Superior temporal gyrus (tissue), 1 donor: ENCODE results near the gene GRM4.
A peak's percentile ranks its signal among the peaks of the same experiment; 100 is the strongest.
"Not testable (repeated sequence)": the region's sequence is repeated elsewhere in the genome, so short reads cannot be mapped to it uniquely, and the experiment has no call there.

Experiments
- DNase-seq: peaks from one replicate; pipeline ENCODE4 v3.0.0-alpha.2; 2016; ENCODE audit errors: extremely low spot score

The GRM4 gene

DNA sequence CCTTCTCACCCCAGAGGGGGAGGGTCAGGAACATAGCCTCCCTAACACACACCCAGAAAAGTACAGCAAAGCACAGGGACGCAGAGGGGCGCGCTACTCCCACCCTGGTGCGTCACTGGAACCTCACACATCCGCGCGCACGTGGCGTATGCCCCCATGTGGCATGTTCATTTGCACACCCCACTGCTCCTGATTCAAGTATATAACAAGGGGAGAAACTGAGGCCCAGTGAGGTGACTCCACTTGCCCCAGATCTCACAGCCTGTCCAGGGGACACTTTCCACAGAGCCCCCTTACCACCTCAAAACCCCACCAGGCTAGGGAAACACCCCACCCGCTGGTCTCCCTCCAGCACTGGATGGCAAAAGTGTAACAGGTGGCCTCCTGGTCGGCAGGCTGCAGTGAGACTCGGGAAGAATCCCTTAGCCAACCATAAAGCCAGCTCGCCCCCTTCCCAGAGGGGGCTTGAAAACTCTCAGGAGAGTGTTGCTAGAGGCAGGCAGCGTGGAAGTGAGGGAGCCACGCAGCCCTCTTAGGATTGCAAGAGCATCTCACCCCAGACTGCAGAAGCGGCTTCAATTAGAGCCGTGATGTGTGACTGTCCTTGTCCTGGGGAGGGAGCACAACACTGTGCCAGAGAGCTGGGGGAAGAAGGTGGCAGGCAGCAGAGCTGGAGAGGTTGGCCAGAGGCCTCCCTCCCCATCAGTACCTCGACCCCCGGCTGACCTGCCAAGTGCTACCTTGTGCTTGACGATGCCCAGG is at the start of gene GRM4:
TSS of gene GRM4 (minus strand) at position 67 of the 762 bp plus-strand sequence. CDS start 12,591 bp downstream, outside the sequence.
- DNase-seq: no peak

DNA sequence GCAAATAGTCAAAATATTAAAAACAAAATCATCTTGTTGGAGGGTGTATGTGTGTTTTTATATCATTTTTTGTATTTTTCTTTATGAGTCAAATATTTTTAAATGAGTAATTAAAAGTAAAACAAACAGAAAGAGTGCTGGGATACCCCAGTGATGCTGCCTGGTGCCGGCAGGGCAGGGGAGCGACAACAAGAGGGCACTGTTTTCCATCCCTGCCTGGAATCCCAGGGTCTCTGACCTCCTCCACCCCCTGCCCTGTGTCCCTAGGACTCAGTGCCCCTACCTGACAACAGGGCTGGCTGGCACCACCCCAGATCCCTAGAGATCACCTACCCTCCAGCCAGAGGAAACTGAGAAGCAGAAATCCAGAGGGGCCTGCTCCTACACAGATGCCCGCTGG is 48.9 kb upstream of the GRM4 start:
- DNase-seq: no peak

DNA sequence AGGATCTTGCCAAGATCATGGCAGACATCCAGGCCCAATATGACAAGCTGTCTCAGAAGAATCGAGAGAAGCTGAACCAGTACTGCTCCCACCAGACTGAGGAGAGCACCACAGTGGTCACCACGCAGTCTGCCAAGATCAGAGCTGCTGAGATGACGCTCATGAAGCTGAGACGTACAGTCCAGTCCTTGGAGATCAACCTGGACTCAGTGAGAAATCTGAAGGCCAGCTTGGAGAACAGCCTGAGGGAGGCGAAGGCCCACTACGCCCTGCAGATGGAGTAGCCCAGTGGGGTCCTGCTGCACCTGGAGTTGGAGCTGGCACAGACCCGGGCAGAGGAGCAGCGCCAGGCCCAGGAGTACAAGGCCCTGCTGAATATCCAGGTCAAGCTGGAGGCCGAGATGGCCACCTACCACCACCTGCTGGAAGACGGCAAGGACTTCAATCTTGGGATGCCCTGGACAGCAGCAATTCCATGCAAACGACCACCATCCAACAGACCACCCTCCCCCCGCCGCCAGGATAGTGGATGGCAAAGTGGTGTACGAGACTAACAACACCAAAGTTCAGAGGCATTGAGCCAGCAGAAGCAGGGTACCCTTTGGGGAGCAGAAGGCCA is 44.7 kb upstream of the GRM4 start:
- DNase-seq: no peak

DNA sequence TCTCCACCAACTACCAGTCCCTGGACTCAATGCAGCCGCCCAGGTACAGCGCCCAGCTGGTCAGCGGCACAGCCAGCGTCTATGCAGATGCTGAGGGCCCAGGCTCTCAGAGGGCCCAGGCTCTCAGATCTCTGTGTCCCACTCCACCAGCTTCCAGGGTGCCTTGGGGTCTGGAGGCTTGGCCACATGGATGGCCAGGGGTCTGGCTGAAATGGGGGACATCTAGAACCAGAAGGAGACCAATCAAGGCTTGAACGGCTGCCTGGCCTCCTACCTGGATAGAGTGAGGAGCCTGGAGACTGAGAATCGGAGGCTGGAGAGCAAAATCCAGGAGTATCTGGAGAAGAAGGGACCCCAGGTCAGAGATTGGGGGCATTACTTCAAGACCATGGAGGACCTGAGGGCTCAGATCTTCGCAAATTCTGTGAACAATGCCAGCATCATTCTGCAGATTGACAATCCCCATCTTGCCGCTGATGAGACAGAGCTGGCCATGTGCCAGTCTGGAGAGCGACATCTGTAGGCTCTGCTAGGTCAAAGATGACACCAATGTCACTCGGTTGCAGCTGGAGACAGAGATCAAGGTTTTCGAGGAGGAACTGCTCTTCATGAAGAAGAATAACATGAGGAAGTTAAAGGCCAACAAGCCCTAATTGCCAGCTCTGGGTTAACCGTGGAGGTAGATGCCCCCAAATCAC is 44.1 kb upstream of the GRM4 start:
- DNase-seq: peak; percentile 41

DNA sequence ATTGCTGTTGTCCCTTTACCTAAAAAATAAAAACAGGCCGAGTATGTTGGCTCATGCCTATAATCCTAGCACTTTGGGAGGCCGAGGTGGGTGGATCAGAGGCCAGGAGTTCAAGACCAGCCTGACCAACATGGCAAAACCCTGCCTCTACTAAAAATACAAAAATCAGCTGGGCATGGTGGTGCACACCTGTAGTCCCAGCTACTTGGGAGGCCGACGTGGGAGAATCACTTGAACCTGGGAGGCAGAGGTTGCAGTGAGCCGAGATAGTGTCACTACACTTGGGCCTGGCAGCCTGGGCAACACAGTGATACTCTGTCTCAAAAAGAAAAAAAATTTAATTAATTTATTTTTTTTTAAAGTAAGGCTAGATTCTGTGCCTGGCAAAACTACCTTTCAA is 38.8 kb upstream of the GRM4 start:
- DNase-seq: not testable (repeated sequence)

DNA sequence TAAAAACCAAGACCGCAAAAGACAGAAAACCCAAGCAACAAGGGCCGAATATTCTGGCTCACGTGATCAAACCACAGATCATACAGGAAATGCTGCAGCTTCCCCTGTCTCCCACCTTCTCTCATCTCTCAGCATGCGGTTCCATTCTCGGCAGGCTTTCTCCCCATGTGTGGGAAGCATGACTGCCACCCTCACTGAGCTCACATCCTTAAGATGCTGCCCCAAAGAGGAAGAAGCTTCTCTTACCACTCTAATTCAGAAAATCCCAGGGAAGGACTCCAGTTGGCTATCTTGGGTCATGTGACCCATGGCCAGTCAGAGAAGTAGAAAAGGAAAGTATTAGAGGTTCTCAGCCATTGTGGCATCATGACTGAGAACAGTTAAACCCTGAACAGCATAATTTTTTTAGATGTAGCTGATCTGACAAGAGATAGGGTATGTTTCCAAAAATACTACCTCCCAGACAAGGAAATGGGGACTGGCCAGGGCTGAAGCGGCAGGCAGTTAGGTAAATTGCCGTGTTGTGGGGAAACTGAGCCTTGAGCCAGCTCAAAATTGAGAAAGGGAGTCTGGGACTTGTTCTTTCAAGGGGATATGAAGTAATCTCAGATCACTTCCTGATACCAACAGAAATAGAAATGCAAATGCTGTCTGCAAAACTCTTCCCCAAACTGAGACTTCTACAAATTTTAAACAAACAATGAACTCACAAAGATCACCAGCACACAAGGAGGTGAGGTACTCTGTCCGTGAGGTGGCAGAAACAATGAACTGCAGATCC is 37.1 kb upstream of the GRM4 start:
- DNase-seq: no peak

DNA sequence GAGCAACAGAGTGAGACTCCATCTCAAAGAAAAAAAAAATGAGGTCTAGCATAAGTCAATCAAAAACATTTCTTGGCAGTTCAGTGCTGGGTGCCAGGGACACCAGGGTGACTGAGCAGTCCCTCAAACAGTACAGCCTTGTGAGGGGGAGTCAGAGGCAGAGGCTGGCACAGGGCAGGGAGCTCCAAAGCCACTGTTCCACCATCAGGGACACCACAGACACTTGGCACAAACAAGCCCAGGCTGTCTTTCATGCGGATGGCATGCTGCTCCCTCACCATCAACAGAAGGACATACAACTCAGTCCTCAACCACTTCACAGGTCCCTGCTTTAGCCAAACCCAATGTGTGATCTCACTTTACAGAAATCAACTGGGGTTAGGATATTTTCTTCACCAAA is 36.0 kb upstream of the GRM4 start:
- DNase-seq: no peak

DNA sequence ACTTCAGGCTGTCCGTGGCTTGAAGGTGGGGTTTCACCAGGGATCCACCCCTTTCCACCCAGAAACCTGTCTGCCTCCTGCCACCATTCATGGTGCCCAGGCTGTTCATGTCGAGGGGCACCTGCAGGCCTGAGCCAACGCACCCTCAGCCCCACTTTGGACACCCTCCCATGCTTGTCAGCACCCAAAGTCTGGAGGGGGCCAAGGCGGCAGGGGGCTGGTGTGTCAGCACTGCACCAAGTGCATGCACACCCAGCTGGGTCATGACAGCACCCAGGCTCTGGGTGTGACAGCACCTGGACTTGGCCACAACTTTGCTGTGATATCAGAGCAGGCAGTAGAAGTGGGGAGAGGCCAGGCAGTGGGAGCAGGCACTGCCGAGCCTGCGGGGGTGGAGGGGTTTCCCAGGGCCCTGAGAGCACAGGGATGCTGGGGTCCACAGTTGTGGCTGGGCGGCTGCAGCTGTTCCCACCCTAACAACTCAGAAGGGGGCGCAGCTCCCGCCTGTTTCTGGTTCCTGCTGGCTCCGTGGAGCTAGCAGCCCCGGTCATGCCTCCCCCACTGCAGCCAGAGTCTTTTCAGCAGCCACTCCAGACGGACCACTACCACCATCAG is 33.3 kb upstream of the GRM4 start:
- no peak for DNase-seq

DNA sequence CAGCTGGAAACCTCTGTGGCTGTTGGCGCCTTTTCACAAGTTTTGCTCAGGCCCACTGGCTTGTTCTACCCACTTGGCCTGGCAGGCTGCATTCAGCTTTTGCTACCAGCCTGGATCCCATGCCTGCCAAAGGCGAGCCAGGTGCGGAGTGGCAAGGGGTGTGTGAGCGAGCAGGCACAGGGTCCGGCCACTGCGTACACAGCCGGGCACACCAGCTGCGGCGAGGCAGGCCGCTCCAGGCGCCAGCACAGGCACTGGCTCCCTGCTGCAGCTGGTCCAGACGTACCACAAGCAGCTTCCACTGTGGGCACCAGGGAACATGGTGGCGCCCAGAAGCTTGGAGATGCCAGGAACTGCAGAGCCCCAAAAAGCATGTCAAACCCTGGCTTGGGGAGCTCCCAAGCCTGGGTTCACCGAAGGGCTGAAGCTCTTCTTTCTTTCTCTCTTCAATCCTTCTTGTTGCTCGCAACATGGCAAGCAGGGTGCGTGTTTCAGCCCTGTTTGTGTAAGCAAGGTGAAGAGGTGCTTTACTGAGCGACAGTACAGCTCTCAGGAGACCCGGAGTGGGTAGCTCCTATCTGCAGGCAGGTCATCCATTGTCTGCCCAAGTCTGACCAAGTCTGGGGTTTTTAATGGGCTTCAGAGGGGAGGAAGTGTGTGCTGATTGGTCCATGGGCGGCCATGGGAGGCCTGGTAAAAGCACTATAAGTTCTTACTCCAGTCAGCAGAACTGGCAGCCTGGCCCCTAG is 32.6 kb upstream of the GRM4 start:
- DNase-seq: no peak

DNA sequence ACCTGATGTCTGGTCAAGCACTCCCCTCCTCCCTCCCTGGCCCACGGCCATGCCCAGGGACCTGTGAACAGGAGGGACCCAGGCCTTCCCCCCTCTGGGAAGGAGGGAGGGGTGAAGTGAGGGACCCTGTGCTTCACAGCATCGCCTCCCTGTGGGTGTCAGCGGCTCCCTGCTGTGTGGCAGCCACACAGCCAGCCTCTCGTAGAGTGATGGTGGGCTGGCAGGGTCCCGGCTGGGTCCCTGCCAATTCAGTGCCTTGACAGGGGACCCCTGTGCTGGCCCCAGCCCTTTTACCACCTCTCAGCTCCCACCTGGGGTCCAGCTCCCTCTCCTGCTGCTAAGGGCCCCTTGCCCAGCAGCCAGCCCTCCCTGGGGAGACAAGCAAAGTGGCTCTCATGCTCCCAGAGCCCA is 31.3 kb upstream of the GRM4 start:
- DNase-seq: no peak

DNA sequence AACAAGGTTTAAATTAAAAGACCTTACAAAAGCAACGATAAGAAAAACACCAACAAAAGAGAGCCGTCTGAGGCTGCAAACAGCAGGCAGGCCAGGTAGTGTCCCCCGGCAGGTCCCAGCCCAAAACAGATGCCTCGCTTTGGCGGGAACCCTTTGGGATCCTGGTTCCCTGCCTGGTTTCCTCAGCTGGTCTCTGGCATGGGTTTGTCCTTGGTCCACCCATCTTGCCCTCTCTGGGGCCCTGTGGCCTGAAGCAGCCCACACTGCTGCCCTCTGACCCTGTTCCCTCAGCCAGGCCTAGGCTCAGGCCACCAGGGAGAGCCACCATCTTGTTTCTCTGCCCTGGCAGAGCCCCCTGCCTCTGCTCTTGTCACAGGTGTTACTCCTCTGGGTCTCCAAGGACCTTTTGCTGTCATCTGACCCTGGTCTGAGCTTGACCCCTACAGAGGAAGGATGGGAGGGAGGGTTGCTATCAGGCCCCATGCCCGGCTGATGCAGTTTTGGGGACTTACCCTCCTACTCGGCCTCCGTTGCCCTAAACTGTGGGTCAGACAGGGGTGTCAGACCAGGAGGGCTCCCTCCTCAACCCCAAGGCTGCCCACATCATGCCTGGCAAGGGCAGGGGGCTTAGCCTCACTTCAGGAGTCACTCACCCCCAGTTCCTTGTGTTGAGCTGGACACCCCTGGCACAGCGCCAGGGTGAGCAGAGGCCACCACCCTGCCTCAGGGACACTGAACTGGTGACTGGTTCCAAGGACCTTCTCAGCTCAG is 30.6 kb upstream of the GRM4 start:
- no peak for DNase-seq

DNA sequence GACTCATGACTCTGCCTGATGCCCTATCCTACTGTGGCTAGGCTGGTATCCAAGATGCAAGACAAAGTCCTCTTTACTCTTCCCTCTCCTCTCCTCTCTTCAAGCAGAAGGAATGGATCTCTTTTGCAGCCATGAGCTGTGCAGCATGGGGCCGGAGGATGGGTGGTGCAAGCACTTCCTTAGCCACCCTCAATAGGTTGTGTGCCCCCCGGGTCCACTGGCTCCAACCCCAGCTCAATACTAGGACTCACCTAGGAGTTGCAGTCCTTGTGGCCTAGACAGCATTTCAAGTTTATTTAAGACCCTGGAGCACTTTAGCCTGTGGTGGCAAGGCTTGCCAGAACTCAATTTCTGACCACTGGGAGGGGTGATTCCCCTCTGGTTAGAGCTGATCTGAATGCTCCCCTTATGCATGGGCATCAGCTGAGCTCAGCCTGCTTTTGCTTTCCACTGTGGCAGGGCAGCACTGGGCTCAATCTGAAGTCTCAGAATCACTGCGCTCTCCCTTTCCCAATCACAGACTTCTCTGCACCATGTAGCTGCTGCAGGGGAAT is 29.0 kb upstream of the GRM4 start:
- no peak for DNase-seq

DNA sequence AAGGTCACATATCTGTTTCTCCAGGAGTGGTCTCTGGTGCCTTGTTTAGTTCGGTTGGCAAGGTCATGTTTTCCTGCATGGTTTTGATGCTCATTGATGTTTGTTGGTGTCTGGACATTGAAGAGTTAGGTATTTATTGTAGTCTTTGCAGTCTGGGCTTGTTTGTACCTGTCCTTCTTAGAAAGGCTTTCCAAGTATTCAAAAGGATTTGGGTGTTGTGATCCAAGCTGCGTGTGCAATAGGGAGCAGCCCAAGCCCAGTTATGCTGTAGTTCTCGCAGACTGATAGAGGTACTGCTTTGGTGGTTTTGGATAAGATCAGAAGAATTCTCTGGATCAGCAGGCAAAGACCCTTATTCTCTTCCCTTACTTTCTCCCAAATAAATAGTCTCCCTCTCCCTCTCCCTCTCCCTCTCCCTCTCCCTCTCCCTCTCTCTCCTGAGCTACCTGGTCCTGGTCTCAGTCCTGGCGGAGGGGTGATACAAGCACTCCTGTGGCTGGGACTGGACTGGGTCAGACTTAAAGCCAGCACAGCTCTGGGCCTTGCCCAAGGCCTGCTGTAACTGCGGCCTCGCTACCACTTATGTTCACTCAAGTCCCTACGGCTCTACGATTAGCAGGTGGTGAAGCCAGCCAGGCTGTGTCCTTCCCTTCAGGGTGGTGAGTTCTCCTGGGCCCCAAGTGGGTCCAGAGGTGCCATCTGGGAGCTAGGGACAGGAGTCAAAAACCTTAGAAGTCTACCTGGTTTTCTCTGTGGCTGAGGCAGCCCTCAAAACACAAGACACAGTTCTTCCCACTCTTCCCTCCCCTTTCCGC is 27.3 kb upstream of the GRM4 start:
- no peak for DNase-seq

DNA sequence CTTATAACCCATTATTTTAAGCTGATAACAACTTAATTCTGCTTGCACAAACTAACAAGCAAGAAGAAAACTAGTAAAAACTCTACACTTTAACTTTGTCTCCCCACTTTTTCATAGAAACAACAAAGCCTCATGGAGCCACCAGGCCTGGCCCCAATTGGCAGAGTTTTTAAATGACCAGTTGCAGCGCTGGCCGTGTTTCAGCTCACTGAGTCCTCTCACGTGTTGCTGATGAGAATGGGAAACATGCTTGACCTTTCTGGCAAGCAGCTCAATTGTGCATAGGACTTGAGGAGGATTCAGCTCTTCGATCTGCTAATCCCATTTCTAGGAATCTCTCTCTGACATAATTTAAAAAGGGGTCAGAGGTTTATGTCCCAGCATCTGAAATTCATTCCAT is 24.5 kb upstream of the GRM4 start:
- no peak for DNase-seq

DNA sequence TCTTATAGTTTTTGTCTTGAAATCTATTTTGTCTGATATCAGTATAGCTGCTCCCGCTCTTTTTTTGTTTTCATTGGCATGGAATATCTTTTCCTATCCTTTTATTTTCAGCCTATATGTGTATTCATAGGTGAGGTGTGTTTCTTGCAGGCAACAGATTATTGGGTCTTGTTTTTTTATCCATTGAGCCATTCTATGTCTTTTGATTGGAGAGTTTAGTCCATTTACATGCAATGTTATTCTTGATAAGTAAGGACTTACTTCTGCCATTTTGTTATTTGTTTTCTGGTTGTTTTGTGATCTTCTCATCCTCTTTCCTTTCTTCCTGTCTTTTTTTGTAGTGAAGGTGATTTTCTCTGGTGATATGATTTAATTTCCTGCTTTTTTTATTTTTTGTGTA is 24.0 kb upstream of the GRM4 start:
- DNase-seq: no peak

DNA sequence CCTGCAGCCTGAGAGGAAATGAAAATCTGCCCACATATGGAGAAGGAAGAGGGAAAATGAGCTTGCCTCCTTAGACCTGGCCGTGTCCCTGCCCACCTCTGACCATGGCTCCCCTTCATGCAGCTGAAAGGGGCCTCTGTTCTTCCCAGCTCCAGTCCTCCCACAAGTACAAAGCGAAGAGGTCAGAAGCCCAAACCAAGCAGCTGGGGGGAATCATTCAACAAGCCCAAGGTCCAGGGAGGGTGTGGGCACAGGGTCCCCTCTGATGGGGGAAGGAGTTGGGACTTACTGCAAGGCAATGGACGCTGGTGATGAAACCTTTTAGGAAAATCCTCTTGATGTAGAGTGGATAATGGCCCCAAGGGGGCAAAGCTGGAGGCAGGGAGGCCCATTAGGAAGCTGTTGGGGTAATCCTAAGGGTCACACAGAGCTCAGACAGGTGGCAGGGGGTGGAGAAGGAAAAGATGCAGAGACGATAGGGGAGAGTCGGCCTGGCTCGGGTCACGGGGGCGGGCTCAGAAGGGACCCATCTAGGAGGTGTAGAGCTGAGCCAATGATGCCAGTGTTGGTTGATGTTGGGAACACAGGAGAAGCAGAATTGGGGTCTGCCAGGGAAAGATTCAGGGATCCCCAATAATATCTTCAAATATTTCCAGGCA is 16.1 kb upstream of the GRM4 start:
- DNase-seq: no peak

DNA sequence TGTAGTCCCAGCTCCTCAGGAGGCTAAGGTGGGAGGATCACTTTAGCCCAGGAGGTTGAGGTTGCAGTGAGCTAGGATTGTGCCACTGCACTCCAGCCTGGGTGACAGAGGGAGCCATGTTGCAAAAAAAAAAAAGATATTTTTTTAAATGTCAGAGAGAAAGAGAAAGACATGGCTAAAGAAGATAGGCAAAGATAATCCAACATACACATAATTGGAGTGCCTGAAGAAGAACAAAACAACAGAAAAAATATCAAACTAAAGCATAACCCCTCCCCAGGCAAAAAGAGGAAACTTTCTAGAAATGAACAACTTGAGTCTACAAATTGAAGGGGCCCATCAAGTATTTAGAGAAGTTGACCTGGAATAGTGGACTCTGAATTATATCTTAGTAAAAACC is 14.0 kb upstream of the GRM4 start:
- DNase-seq: no peak

DNA sequence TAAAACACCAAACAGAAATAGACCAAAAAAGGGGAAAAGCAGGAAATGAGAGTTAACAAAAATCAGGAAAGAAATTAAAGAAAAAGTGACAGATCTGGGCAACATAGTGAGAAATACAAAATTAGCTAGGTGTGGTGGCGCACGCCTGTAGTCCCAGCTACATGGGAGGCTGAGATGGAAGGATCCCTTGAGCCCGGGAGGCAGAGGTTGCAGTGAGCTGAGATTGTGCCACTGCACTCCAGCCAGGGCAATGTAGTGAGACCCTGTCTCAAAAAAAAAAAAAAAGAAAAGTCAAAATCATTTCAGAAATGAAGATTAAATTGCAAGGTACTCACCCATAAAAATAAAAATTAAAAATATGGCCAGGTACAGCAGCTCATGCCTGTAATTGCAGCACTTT is 13.0 kb upstream of the GRM4 start:
- no peak for DNase-seq

DNA sequence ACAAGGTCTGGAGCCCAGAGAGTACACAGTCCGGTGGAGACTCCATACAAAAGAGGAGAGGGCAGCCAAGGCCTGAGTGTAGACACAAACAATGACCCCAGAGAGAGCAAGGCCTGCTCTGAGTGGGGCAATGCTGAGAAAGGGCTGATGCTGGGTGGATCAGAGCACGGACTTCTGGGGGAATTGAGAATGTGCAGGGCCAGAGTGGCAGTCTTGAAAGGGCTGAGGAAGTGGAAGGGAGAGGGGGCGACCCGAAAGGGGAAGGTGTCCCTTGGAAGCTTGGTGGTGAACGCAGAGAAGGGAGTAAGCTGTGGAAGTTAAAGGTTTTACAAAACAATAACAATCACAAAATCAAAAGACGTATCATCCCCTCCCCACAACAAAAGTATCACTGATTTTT is 12.0 kb upstream of the GRM4 start:
- DNase-seq: no peak
